ENCODE measurements around the gene UNC79.

Gene UNC79

GRCh38 chr14:93564918-93565317, 134.2 kb downstream of the UNC79 start:
- DNase-seq: no peak

- no peak for DNase-seq
These were observed 135.4 kb downstream of the UNC79 start for GRCh38 chr14:93566065-93566693.

GRCh38 chr14:93571275-93571674, 140.5 kb downstream of the UNC79 start:
- no peak for DNase-seq

GRCh38 chr14:93579178-93579577, 148.4 kb downstream of the UNC79 start:
- DNase-seq: no peak

GRCh38 chr14:93582516-93582915, 151.8 kb downstream of the UNC79 start:
- DNase-seq: no peak

- no peak for DNase-seq
These were observed 156.6 kb downstream of the UNC79 start for GRCh38 chr14:93587330-93587729.

- no peak for DNase-seq
These were observed 160.8 kb downstream of the UNC79 start for GRCh38 chr14:93591506-93591905.

GRCh38 chr14:93592786-93593185, 162.0 kb downstream of the UNC79 start:
- DNase-seq: no peak

- DNase-seq: no peak
These were observed 175.4 kb downstream of the UNC79 start for GRCh38 chr14:93606091-93606490.

- DNase-seq: no peak
These were observed 188.5 kb downstream of the UNC79 start for GRCh38 chr14:93619176-93619793.

GRCh38 chr14:93628048-93628447, 197.3 kb downstream of the UNC79 start:
- DNase-seq: no peak

GRCh38 chr14:93629643-93630042, 198.9 kb downstream of the UNC79 start:
- no peak for DNase-seq

GRCh38 chr14:93638790-93639189, 208.1 kb downstream of the UNC79 start:
- DNase-seq: no peak

- DNase-seq: no peak
These were observed 212.4 kb downstream of the UNC79 start for GRCh38 chr14:93643127-93643526.

GRCh38 chr14:93643676-93644075, 212.9 kb downstream of the UNC79 start:
- no peak for DNase-seq

GRCh38 chr14:93645200-93645599, 214.5 kb downstream of the UNC79 start:
- DNase-seq: no peak

GRCh38 chr14:93648440-93649168, 217.9 kb downstream of the UNC79 start:
- DNase-seq: peak; percentile 31

GRCh38 chr14:93654599-93654998, 223.9 kb downstream of the UNC79 start:
- no peak for DNase-seq

- no peak for DNase-seq
These were observed 224.5 kb downstream of the UNC79 start for GRCh38 chr14:93655078-93655750.

- DNase-seq: no peak
These were observed 227.1 kb downstream of the UNC79 start for GRCh38 chr14:93657875-93658274.

GRCh38 chr14:93663317-93663716, 232.6 kb downstream of the UNC79 start:
- DNase-seq: no peak

GRCh38 chr14:93665169-93665568, 234.4 kb downstream of the UNC79 start:
- DNase-seq: no peak

- DNase-seq: no peak
These were observed 238.9 kb downstream of the UNC79 start for GRCh38 chr14:93669632-93670031.

GRCh38 chr14:93674343-93674742, 243.6 kb downstream of the UNC79 start:
- no peak for DNase-seq

All from activated naive CD4-positive, alpha-beta T cell treated with anti-CD3 and anti-CD28 coated beads, Interleukin-2, amount 50 U/mL, for 16 hours (primary cell).